ENCODE measurements around the gene NCMAP.
"Not testable (repeated sequence)": the region's sequence is repeated elsewhere in the genome, so short reads cannot be mapped to it uniquely, and the experiment has no call there.

NCMAP gene

GRCh38 chr1:24555591-24556413 lies at the start of gene NCMAP:
NCMAP (plus strand) TSS chr1:24556087; CDS start chr1:24595431, 39,344 bp downstream.
- DNase-seq: peak; percentile 34

- no peak for DNase-seq
Measured at GRCh38 chr1:24506691-24507381, 49.1 kb upstream of the NCMAP start.

DNA sequence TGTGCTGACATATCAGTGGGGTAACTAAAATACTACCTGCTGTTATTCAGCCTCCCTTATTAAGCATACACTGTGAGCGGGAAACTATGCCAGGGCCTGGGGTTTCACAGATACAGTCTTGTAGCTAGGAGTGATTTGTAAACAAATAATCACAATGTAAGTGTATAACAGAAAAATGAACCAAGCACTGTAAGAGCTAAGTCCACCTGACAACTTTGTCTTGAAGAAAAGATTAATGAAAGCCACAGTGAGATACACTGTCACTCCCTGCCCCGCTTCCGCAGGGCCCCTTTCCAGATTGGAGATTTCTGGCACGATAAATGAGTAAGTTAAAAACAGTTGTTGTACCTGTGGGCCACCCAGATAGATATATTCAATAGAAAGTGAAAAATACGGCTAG lies 48.5 kb upstream of the NCMAP start:
- no peak for DNase-seq

- DNase-seq: no peak
Measured at GRCh38 chr1:24508911-24509310, 47.0 kb upstream of the NCMAP start.

- no peak for DNase-seq
Measured at GRCh38 chr1:24513706-24514105, 42.2 kb upstream of the NCMAP start.

- DNase-seq: no peak
Measured at GRCh38 chr1:24514946-24515345, 40.9 kb upstream of the NCMAP start.

DNA sequence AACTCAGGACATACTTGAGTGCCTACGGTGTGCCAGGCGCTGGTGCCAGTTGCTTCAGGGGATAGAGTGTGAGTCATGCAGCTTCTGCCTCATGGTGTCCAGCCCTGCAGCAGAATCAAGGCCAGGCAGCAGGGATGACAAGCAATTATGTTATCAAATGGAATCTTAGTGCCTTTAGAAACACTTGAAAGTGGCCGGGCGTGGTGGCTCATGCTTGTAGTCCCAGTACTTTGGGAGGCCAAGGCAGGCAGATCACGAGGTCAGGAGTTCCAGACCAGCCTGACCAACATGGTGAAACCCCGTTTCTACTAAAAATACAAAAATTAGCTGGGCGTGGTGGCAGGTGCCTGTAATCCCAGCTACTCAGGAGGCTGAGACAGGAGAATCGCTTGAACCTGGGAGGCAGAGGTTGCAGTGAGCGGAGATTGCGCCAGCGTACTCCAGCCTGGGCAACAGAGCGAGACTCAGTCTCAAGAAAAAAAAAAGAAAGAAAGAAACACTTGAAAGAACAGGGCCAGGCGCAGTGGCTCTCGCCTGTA lies 40.1 kb upstream of the NCMAP start:
- DNase-seq: not testable (repeated sequence)

DNA sequence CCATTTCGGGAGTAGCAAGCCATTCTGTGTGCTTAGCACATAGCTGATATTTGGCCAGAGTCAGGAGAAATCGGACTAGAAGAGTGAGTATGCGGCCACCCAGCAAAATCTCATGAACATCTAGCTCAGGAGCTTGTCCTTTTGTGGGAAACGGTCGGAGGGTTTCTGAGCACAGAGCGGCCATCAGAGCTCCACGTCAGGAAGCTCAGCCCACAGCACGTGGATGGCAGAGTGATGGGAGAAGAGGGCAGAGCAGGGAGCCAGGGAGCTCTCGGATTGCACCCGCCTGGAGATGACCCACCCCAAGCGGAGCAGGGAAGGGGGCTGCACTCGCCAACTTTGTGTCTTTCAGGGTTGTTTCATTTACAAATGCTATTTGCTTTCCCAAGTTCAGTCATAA lies 39.4 kb upstream of the NCMAP start:
- no peak for DNase-seq

DNA sequence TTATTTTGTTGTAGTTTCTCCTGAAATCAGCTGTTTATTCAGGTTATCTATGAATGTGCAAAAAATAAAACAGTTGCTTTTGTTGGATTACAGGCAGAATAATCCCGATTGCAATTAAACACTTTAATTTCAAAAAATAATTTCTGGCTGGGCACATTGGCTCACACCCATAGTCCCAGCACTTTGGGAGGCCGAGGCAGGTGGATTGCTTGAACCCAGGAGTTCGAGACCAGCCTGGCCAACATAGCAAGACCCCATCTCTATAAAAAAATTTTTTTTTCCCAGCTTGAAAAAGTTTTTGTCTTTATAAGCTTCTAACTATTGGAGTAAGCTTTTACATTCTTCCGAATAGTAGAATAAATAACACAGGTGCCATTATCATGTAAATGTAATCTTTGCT lies 38.0 kb upstream of the NCMAP start:
- no peak for DNase-seq

GRCh38 chr1:24520282-24520681 lies 35.6 kb upstream of the NCMAP start:
- not testable (repeated sequence) for DNase-seq

DNA sequence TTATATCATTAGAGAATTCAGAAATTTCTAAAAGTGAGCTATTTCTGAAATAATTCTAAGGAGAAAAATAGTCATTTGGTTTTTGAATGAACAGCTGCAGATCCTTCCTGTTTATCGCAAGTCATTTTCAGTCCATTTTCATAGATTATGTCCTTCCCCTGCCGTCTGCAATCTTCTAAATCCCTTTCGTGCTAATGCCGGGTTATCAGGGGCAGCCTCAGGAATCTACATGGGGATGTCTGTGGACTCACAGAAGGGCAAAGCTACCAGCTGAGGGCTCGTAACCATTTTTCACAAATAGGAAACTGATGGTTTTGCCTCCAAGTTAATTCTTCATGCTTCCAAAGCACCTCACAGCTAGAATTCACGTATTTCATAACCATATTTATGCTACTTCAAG lies 30.3 kb upstream of the NCMAP start:
- DNase-seq: no peak

DNA sequence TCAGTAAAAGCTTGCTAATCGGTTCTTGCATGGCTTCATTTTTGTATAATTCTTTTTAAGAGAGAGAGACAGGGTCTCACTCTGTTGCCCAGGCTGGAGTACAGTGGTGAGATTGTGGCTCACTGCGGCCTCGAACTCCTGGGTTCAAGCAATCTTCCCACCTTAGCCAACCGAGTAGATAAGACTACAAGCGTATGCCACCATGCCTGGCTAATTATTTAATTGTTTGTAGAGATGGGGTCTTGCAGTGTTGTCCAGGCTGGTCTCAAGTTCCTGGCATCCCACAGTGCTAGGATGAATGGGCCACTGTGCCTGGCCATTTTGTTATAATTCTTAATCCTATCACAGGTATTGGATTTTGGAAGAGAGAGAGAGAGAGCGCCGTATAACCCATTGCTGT lies 29.8 kb upstream of the NCMAP start:
- no peak for DNase-seq

GRCh38 chr1:24526940-24527542 lies 28.8 kb upstream of the NCMAP start:
- peak; percentile 40 for DNase-seq

DNA sequence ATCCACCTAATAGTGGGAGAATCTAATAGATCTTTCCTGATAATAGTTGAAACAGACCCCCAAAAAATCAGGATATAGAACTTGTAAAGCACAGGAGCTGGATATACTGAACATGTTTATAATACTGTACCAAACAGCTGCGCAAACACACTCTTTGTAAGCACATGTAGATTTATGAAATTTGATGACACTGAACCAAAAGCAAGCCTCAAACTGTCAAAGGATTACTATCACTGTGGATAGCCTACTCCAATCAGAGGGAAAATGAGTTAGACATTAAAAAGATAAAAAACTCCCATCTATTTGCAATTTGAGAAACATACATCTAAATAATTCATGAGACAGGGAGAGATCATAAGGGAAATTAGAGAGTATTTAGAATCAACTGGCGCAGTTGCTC lies 27.1 kb upstream of the NCMAP start:
- no peak for DNase-seq

GRCh38 chr1:24529292-24529691 lies 26.6 kb upstream of the NCMAP start:
- DNase-seq: not testable (repeated sequence)

DNA sequence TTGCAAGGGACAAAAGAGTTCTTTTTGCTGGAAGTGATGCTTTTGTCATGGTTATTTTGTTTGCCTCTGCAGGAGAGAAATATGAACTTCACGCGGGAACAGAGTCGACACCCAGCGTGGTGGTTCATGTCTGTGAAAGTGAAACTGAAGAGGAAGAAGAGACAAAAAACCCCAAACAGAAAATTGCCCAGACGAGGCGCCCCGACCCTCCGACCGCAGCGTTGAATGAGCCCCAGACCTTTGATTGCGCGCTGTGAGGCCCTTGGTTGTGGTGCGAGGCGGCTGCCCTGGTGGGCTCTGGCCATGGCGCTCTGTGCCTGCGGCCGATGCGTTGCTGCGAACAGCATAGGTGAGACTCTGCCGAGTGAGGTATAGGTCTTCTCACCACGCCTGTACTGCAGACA lies 20.9 kb upstream of the NCMAP start:
- peak; percentile 67 for DNase-seq

- DNase-seq: no peak
Measured at GRCh38 chr1:24535778-24536177, 20.1 kb upstream of the NCMAP start.

DNA sequence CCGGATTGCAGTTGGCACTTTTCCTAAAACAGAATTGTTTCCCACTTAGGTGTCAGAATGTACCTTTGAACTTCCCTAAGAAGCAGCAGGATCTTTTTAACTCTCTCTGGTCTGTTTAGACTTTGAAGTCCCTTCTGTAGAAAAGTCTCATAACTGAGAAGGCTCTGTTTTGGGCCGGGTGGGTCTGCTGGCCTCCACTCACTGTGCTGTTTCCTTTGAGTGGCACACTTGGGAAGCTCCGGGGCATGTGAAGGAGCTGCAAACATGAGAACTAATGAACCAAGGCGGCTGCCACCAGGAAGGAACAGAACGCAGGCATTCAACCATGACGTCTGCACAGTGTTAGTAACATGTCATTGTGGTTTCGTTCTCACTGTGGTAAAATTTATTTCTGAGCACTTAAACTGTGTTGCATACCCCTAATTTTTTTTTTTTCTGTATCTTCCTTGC lies 19.5 kb upstream of the NCMAP start:
- DNase-seq: peak; percentile 52

- no peak for DNase-seq
Measured at GRCh38 chr1:24540051-24540905, 15.6 kb upstream of the NCMAP start.

- DNase-seq: no peak
Measured at GRCh38 chr1:24540906-24541710, 14.8 kb upstream of the NCMAP start.

GRCh38 chr1:24541711-24542346 lies 14.1 kb upstream of the NCMAP start:
- DNase-seq: no peak

Data from activated gamma-delta T cell treated with Interleukin-2 at 50 U/mL for 16 hours (primary cell).